GM21367 (cell line): ENCODE data around the gene NFXL1.
A peak's percentile ranks its signal among the peaks of the same experiment; 100 is the strongest.
"Not testable (repeated sequence)": the region's sequence is repeated elsewhere in the genome, so short reads cannot be mapped to it uniquely, and the experiment has no call there.

Experiments
- ATAC-seq: cut with Tn5 transposase; IDR thresholded peaks from one replicate; pipeline ENCODE4 v1.9.1; 2021; ENCODE audit not compliant: unreplicated experiment

The NFXL1 gene

DNA sequence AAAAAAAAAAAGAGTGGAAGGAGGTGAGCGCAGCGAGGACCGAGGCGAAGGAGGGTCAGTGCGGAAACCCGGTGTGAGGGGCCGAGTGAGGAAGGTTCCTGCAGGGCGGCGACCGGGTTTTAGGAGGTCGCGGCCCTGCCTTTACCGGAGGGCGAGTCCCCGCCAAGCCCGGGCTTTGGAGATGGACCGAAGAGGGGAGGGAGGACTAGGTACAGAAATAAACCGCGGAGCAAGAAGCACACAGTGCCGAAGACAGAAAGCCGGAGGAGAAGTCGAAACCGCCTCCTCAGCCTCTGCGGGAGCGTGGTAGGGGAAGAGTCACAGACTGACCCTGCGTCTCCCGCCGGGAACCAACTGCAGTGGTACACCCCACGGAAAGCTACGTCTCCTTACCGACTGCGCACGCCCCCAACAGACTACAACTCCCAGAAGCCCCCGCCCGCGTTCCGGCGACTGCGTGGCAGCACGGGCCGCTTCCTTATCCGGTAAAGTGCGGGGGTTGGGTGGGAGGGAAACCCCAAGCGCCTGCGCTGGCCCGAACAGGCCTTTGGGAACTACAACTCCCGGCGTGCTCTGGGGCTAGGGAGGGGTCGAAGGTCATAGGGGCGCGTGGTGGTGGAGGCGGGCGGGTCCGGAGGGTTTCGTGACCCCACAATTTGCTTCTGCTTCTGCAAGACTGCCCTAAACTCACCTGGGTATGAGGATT is at the start of gene NFXL1:
NFXL1 (minus strand) TSS at position 364 of the 706 bp plus-strand sequence. CDS start 380 bp downstream, outside the sequence.
- peak; percentile 96 for ATAC-seq

DNA sequence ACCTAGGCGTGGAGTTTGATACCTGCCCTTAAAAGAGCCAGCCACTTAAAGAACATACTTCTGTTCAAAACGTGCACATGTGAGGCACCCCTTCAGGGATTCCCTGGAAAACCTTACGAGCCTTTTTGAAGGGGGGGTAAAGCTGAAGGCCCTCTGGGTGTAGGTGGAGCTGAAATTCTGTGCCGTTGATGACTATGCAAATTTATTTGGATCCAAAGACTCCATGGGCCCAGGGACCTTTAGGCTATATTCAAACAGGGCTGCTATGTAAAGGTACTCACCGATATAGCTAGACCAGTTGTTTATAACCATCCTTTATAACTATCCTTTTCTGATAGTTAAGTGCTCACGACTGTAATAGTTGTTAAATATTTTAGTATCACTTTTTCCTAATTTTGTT is 40.3 kb upstream of the NFXL1 start:
- no peak for ATAC-seq

DNA sequence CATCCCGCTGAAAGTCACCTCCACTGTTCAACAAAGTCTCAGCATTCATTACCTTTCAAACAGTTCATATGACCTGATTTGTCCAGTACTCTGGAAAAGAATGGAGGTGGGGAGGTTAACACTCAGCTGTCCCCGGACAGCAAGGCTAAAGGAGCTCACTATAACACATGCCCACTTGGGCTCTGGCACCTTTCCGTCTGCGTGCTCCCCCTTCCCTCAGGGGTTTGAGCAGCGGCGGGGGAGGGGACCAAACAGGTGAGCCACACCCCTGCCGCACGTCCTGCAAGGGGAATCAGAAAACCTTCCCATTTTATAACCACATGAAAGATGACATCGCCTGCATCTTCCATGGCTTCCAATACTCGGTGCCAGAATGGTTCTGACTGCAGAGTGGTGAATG is 39.9 kb upstream of the NFXL1 start:
- ATAC-seq: no peak

DNA sequence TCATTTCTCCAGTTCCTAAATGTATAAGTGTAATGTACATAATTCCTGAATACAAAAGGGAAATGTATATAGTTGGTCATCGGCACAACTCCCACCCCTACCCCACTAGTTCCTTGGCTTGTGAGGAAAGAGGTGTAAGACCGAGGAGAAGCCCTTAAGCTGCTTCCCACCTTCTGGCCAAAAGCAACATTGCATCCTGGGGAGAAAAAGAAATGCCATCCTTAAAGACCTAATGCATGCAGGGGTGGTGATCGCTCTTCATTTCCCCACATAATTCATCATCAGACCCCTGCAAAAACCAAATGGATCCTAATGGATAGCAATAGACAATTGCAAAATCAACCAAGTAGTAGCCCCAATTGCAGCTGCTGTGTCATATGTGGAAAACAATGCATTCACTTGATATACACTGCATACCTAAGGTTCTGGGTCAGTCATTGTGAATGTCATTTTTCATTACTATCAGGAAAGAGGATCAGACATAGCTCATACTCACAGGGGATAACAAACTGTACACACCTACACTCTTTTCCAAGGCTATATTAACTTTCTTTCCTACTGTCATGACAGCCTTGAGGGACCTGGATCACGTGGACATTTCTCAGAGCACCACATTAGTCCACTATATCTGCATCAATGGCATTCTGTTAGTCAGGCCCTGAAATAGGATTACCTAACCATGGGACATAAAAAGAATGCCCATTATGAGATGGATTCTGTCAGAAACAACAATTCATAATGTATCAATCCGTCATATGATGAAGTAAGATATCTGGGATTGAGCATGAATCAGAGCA is 31.7 kb upstream of the NFXL1 start:
- ATAC-seq: no peak

DNA sequence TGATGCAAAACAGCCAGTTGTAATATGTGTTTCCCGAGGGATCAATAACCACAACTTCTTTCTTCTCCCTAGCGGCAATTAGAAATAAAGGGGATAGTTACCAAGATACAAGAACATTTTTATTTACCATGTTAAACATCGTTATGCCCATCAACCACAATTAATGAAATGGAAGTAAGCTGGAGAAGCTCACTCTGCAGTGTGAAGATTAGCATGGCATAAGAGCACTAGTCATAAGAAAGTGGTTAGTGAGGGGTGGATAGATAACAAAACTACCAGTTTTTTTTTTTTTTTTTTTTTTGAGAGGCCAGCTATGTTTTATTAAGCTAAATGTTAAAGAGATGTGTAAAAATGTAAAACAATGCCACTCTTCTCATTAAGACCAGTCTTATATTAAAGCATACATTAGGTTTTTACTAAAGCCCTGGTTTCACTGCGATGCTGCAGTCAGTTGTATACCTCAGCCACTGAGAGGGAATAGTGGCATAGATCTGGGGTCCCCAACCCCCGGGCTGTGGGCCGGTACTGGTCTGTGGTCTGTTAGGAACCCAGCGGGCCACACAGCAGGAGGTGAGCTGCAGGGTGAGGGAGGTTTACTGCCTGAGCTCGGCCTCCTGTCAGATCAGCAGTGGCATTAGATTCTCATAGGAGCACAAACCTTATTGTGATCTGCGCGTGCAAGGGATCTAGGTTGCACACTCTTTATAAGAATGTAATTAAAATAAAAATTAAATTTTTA is 27.9 kb upstream of the NFXL1 start:
- no peak for ATAC-seq

DNA sequence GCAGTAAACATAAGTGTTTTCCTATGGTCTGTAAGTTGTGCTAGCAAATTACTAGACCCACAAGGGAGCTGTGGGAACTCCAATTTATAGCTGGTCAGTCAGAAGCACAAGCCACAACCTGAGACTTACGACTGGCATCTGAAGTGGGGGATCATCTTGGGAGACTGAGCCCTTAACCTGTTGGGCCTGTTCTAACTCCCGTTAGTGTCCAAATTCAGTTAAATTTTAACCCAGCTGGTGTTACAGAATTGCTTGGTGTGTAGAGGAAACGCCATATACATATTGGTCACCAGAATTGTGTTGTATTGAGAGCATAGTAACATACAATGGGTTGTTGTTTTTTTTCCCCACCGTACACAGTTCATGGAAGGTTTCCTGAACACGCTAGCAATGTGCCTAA is 25.1 kb upstream of the NFXL1 start:
- ATAC-seq: no peak

DNA sequence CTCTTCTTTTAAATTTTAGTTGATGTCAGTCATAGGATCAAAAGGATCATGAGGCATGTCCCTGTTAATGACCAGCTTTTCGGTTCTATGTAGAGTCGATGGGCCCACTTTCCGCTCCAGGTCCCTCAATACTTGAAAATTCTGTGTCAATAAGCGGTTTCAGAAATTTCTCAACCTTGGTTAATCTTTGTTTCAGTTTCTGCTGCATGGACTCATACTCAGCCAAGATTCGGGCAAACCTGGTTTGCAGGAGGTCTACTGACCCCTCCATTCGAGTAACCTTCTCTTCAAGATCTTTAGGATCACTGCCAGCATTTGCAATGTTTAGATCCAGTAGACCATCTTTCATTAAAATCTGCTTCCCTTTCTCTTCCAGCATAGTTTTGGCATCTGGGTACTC is 22.0 kb upstream of the NFXL1 start:
- ATAC-seq: no peak

DNA sequence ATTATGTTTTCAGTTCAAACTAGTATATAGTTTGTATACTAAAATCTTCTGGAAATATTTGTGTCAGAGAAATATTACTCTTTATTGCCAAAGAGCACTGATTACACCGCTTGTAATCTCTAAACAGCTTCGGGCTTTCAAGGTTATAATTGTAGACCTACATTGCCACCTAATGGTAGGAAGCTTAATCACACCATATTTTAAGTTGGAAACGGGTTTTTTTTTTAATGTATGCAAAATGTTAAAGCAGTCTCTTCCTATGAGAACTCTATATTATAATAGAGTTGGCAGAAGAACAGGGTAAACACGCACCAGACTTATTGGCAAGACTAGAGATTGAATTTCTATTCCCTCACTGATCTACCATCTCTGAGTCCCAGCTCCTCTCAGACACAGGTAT is 19.5 kb upstream of the NFXL1 start:
- ATAC-seq: no peak

DNA sequence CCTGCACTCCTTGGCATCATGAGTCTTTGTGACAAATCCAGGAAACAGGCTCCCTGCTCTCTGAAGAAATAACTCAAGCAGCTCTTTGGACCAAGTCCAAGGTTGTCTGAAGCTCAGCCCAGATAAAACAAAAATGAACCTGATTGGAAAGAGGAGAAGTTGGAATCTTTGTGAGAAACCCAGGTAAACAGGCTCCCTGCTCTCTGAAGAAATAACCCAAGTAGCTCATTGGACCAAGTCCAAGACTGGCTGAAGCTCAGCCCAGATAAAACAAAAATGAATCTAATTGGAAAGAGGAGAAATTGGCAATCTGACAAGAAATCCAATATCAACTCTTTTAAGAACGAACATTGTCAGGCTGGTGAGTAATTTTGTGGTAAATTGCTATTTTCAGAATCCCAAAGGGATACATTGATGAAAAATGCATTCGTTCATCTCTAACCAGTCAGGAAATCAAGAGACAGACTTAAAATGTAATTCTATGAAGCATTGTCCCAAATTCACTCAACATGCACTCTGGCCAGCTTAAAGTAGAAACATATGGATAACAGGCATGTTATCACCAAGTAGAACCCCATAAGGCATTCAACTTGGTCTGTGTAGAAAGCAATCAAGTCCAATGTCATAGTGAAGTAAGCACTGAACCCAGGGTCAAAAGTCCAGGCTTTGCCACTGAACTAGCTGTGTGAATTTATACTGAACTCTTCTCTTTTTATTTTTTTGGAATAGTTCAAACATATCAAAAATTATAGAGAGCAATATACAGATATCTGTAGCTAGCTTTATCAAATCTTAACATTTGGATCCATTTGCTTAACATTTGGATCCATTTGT is 16.8 kb upstream of the NFXL1 start:
- no peak for ATAC-seq

DNA sequence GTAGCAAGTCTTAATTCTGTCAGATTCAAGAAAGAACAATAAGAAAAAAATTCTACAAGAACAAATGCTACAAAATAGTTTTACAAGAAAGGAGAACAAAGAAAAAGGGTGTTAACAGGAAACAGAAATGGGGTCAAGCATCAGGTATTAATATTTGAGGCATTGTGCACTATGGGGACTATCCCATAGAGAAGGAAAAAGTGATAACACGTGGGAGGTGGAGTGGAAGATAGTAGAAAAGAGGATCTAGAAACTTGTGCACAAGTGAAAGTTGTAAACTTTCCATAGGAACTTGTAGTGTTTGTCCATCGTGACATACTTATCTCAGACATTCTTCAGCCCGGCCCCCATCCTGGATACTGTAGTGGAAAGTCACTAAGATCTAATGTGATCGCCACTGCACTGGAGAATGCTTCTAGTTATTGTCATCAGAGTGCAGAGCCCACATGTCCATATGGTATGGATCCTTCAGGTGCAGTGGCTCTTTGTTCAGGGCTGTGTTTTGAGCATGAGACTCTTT is 15.4 kb upstream of the NFXL1 start:
- no peak for ATAC-seq

DNA sequence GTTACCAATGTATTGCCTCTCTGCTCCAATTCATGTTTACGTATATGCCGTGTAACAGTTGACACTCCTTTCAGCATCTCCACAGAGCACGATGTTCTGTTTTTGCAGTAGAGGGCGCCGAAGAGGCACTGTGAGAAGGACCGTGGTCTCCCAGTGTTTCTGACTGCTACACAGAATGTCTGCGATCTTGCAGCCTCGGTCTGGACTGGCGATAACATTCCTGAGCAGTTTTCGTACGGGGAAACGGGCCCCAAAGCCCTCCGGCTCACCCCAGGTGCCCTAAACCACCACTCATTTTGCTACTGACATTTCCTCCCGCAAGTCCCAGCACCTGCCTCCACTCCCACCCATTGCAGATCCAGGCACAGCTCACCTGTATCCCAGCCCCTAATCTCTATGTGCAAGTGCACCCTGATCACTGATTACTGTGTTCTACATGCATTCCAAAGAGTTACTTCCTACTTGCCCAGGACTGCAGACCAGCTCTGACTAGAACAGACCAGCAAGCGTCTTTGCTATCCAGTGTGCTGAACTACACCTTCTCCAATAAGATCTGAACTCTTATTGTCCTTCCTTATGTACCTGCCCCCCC is 12.4 kb upstream of the NFXL1 start:
- ATAC-seq: peak; percentile 92

DNA sequence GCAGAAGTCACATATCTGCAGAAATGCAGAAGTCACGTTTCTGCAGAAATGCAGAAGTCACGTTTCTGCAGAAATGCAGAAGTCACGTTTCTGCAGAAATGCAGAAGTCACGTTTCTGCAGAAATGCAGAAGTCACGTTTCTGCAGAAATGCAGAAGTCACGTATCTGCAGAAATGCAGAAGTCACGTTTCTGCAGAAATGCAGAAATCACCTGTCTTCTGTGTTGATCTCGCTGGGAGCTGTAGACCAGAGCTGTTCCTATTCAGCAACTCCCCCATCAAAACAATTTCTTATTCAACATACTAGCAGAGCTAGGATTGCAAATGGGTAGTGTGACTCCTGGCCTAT is 8.9 kb upstream of the NFXL1 start:
- not testable (repeated sequence) for ATAC-seq

DNA sequence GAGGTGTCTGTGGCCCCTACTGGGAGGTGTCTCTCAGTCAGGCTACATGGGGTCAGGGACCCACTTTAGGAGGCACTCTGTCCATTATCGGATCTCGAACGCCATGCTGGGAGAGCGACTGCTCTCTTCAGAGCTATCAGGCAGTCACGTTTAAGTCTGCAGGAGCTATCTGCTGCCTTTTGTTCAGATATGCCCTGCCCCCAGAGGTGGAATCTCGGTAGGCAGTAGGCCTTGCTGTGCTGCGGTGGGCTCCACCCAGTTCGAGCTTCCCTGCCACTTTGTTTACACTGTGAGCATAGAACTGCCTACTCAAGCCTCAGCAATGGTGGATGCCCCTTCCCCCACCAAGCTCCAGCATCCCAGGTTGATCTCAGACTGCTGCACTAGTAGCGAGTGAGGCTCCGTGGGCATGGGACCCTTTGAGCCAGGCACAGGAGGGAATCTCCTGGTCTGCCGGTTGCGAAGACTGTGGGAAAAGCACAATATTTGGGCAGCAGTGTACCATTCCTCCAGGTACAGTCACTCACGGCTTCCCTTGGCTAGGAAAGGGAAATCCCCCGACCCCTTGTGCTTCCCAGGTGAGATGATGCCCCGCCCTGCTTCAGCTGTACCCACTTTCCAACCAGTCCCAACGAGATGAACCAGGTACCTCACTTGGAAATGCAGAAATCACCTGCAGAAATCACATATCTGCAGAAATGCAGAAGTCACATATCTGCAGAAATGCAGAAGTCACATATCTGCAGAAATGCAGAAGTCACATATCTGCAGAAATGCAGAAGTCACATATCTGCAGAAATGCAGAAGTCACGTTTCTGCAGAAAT is 8.3 kb upstream of the NFXL1 start:
- ATAC-seq: not testable (repeated sequence)

DNA sequence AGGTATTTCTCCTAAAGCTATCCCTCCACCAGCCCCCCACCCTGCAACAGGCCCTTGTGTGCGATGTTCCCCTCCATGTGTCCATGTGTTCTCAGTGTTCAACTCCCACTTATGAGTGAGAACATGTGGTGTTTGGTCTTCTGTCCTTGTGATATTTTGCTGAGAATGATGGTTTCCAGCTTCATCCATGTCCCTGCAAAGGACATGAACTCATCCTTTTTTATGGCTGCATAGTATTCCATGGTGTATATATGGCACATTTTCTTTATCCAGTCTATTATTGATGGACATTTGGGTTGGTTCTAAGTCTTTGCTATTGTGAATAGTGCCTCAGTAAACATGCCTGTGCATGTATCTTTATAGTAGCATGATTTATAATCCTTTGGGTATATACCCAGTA is 2.8 kb upstream of the NFXL1 start:
- ATAC-seq: not testable (repeated sequence)

DNA sequence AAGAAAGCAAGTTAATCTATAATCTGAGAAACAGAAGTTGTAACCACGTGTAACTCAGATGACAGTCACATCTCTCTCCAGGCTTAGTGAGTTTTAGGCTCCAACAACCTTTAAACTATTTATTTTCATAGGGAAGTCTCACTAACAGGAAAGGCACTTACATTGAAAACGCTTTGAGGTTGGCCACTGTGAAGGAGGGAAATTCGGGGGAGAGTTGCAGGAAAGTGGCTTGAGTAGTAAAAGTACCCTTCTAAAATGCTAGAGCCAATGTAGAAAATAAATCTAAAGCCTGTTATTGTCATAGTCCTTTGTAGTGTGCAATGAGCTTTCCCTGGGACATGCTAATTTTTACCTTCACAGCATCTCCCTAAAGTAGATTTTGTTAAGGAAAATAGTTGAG is 995 bp upstream of the NFXL1 start:
- ATAC-seq: no peak

DNA sequence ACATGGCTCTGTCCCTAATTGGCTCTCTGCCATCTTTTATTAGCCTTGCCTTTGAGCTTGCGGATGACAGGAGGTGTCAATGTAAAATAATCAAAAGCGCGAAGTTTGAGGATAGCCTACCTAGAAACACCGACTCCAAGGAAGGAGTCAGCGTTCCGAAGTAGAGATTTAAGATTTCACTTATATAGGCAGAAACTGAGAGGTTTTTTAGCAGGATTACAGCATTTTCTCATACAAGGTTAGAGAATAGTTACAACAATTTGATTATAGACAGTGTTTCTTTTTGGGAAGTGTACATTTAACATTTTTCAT is 499 bp upstream of the NFXL1 start:
- no peak for ATAC-seq

DNA sequence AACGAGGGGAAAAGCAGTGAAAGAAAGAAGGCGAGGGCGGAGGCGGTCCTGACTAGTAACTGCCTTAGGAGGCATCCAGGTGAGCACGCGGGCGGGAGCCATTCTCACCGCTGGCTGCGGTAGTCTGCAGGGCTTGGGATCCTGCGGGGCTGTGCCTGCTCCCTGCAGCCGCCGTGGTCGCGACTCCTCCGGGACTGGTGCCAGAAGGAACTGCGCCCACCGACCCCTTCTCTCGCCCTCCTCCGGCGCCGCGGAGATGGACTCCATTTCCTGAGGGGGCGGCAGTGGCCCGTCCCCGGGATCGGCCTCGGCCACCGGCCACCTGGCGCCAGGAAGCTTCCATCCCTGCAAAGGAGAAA is 543 bp downstream of the NFXL1 start:
- peak; percentile 15 for ATAC-seq

DNA sequence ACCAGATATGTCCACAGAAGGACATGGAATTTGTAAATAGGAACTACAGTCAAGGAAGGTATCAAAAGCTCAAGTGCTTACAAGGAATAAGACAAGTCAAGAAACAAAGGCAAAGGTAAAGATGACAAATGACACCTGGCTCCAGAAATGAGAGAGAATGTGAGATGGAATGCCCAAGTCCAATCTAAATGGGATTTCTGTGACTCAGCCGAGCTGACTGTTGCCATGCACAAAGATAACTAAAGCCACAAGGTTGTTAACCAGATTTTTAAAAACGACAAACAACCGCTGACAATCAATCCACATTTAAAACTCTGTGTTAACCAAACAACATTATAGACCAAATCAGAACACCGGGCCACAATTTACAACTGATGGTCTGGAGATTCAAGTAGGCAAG is 1.1 kb downstream of the NFXL1 start:
- no peak for ATAC-seq

DNA sequence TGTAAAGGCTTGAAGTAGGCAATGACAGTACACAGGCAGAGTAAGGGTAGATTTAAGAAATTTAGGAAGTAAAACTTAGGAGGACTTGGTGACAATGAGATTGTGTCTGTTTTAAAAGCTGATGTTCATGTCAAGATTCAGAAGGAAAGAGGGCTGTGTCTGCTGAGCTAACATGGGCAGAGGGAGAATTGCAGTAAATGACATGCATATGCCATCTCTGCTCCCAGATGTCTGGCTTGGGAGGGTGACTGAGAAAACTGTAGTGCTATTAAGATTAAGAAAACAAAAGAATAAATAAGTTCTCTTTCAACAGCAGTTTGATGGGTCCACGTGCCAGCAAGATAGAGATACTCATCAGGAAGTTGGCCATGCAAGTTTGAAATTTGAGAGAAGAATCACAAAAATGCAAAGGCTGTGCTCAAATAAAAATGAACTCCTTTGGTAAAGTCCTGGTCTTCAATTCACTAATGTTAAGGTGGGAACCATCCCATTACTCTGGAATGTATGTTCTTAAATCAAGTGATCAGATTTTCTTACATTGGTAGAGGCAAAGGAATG is 7.2 kb downstream of the NFXL1 start:
- no peak for ATAC-seq

DNA sequence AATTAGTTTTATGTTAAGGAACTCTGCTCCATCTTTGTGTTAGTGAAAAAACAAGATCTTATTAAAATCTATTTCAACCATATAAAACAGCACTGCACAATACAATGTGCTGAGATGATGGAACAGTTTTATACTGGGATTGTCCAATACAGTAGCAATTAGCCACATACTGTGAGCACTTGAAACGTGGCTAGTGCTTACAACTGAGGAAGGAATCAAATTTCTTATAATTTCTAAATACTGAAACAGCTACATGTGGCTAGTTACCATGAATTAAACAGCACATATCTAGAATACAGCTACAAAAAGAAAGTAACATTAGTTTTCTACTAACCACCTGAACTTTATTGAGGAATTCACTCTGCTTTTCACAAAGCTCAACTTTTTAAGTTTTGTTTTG is 14.7 kb downstream of the NFXL1 start:
- no peak for ATAC-seq
